ENCODE results near the gene PLCB1. TPM values are rescaled to one million over a fixed set of nuclear protein-coding genes. Genes with fewer than 3 reads are reported as not detected.

Gene PLCB1
- total and polyA plus RNA-seq, 2 of the 4 experiments (the other 2 are of a cell fraction), result 5.6 to 16.1 TPM

DNA sequence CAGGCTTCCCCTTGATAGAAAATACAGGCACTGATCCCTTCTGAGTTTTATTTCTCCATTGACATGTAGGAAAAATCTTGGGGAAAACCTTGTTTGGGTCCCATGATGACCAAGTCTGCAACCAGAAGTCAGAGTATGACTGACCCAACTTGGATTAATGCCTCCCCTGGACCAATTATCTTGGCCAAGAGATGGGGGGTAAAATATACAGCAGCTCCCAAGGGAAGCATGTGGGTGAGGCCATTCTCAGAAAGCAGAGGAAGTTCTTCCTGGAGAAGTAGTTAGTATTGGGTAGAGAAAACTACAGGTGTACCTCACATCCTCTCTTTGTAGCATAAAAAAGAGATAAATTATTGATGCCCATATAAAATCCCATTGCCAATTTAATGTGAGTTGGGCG lies 651.7 kb downstream of the PLCB1 start:
- no peak overlapping the region for H3K9ac ChIP-seq (ENCODE audit: low read depth, low read length)
- no peak overlapping the region; the same call in 1 of the 2 replicates for H4K5ac ChIP-seq (ENCODE audit: low read depth, low read length)
- no peak overlapping the region for H2AK5ac ChIP-seq (ENCODE audit: low read depth, low read length)
- ChIA-PET POLR2A (ENCODE audit: unreplicated experiment) (no interaction called here), CTCF (interaction anchor here (1.1 kb wide), 1 partner anchor 576 kb away, joined by 4 read pairs; no protein-coding TSS in a partner anchor)
- BruUV-seq (replicated peaks), result no TSS peak
- no peak overlapping the region for H3K14ac ChIP-seq (replicated peaks; ENCODE audit: low read depth, low read length)
- H2BK15ac ChIP-seq (ENCODE audit: low read depth, low read length), result no peak overlapping the region
- peaks cover 3% of the 10 kb centered on the region; the same call in 1 of the 2 replicates for H3K36me3 ChIP-seq (ENCODE audit: control insufficient read depth, insufficient read depth, low read length)
- no peaks in the 10 kb centered on the region for H3K9me3 ChIP-seq (ENCODE audit: control insufficient read depth, insufficient read depth, low read length)
- H2BK5ac ChIP-seq (ENCODE audit: low read depth, low read length, poor library complexity, severe bottlenecking), result no peak overlapping the region
- no peak overlapping the region for H4K91ac ChIP-seq (ENCODE audit: insufficient read depth, low read depth, low read length)
- no peaks in the 10 kb centered on the region for H3K4me1 ChIP-seq (ENCODE audit: control insufficient read depth, insufficient read depth, low read length)
- no peak overlapping the region for H3K4me2 ChIP-seq (ENCODE audit: low read depth, low read length)
- TF ChIP-seq SMC3 (IDR thresholded peaks at IDR 0.05; ENCODE audit: low read depth, low read length) (no peak), MXI1 (IDR thresholded peaks at IDR 0.05; ENCODE audit: borderline replicate concordance, low read depth, low read length) (no peak), RCOR1 (IDR thresholded peaks at IDR 0.05; ENCODE audit: insufficient replicate concordance, low read length) (no peak), POLR2A (IDR thresholded peaks at IDR 0.05; ENCODE audit: low read depth, low read length) (no peak), MAFK (IDR thresholded peaks at IDR 0.05; ENCODE audit: low read depth, low read length) (no peak), RAD21 (IDR thresholded peaks at IDR 0.05; ENCODE audit: low read length) (no peak), RFX5 (IDR thresholded peaks at IDR 0.05; ENCODE audit: low read depth, low read length) (no peak), NFE2L2 (IDR thresholded peaks at IDR 0.05; ENCODE audit: low read depth, low read length) (no peak), CHD1 (IDR thresholded peaks at IDR 0.05; ENCODE audit: low read depth, low read length) (no peak), CTCF (conservative IDR thresholded peaks at IDR 0.05; ENCODE audit: low read depth, low read length) (no peak), CEBPB (IDR thresholded peaks at IDR 0.05; ENCODE audit: low read depth, low read length) (no peak), FOS (IDR thresholded peaks at IDR 0.05; ENCODE audit: low read depth, low read length) (no peak), BHLHE40 (IDR thresholded peaks at IDR 0.05; ENCODE audit: low read depth, low read length) (no peak), MAZ (IDR thresholded peaks at IDR 0.05; ENCODE audit: borderline replicate concordance, low read depth, low read length) (no peak)
- TF ChIP-seq, protein P1, sequence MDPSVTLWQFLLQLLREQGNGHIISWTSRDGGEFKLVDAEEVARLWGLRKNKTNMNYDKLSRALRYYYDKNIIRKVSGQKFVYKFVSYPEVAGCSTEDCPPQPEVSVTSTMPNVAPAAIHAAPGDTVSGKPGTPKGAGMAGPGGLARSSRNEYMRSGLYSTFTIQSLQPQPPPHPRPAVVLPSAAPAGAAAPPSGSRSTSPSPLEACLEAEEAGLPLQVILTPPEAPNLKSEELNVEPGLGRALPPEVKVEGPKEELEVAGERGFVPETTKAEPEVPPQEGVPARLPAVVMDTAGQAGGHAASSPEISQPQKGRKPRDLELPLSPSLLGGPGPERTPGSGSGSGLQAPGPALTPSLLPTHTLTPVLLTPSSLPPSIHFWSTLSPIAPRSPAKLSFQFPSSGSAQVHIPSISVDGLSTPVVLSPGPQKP (IDR thresholded peaks at IDR 0.05; ENCODE audit: borderline replicate concordance, low read depth, low read length), result no peak
- TF ChIP-seq, protein P2, sequence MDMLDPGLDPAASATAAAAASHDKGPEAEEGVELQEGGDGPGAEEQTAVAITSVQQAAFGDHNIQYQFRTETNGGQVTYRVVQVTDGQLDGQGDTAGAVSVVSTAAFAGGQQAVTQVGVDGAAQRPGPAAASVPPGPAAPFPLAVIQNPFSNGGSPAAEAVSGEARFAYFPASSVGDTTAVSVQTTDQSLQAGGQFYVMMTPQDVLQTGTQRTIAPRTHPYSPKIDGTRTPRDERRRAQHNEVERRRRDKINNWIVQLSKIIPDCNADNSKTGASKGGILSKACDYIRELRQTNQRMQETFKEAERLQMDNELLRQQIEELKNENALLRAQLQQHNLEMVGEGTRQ (IDR thresholded peaks at IDR 0.05; ENCODE audit: low read depth, low read length), result no peak
- DNase-seq (no peak), ATAC-seq (ENCODE audit: low read depth) (no peak)
- no peak overlapping the region for H3K18ac ChIP-seq (ENCODE audit: low read depth, low read length)
- H3K4ac ChIP-seq (ENCODE audit: low read depth, low read length), result no peak overlapping the region
- no peak overlapping the region for H2AK9ac ChIP-seq (replicated peaks; ENCODE audit: low read depth, low read length, poor library complexity)
- no peak overlapping the region for H2BK20ac ChIP-seq (ENCODE audit: low read depth, low read length)
- no peak overlapping the region for H3K56ac ChIP-seq (ENCODE audit: extremely low read depth, insufficient read depth, low read length)
- H3K27ac ChIP-seq (ENCODE audit: insufficient read depth, low read length), result no peak overlapping the region
- no peak overlapping the region for H2AFZ ChIP-seq (replicated peaks; ENCODE audit: low read length, poor library complexity)
- no peak overlapping the region for H3K4me3 ChIP-seq (ENCODE audit: insufficient read depth, low read depth, low read length)
- no CpG with 5 or more reads among the region's 1 CpG for WGBS, 2 experiments (ENCODE audit: extremely low coverage in 2 of 2, insufficient read length in 1 of 2)
- no peaks in the 10 kb centered on the region for H4K20me1 ChIP-seq (ENCODE audit: insufficient read depth, low read length)
- no peaks in the 10 kb centered on the region for H3K27me3 ChIP-seq (ENCODE audit: control insufficient read depth, insufficient read depth, low read length)
- in situ Hi-C loops (cut with MboI; ENCODE audit: low sequenced_read_pairs), result no loop called here
- H2BK120ac ChIP-seq (ENCODE audit: low read depth, low read length), result no peak overlapping the region
- H4K8ac ChIP-seq (ENCODE audit: low read depth in 2 of 2, low read length in 2 of 2), result no peak overlapping the region
- dilution Hi-C loops (cut with HindIII; ENCODE audit: low sequenced_read_pairs, unreplicated experiment), result no loop called here
- H3K23ac ChIP-seq (ENCODE audit: low read depth, low read length), result no peak overlapping the region
- H3K9me1 ChIP-seq (ENCODE audit: insufficient read depth, low read length), result no peaks in the 10 kb centered on the region
- H3K79me1 ChIP-seq (ENCODE audit: low read depth in 1 of 2, low read length in 2 of 2), result no peaks in the 10 kb centered on the region
- intact Hi-C loops (cut with micrococcal nuclease), result no loop called here
